GM12875 (cell line): ENCODE data around the gene ECSIT.

Experiments
- H3K4me3 ChIP-seq: one replicate; pipeline ENCODE4 v1.5.1; 2011; ENCODE audit warnings: low read depth, low read length, control low read depth
- TF ChIP-seq, protein P1 (sequence below): IDR thresholded peaks from 2 replicates; pipeline ENCODE4 v1.5.1; 2011; ENCODE audit warnings: low read depth, mild to moderate bottlenecking, control low read depth, inconsistent platforms, low read length, moderate library complexity, borderline replicate concordance; ENCODE audit not compliant: insufficient read depth

ECSIT gene

DNA sequence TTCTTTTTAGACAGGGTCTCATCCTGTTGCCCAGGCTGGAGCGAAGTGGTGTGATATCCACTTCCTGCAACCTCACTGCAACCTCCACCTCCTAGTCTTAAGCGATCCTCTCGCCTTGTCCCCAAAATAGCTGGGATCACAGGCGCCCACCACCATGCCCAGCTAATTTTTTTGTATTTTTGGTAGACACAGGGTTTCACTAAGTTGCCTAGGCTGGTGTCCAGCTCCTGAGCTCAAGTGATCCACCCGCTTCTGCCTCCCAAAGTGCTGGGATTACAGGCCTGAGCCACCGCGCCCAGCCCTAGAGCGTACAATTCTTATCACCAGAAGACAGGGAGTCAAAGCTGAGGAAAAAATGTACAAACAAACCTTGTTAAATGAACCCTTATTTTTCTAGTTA is 34.6 kb upstream of the ECSIT start:
- H3K4me3 ChIP-seq, result no peak overlapping the region
- TF ChIP-seq, protein P1, sequence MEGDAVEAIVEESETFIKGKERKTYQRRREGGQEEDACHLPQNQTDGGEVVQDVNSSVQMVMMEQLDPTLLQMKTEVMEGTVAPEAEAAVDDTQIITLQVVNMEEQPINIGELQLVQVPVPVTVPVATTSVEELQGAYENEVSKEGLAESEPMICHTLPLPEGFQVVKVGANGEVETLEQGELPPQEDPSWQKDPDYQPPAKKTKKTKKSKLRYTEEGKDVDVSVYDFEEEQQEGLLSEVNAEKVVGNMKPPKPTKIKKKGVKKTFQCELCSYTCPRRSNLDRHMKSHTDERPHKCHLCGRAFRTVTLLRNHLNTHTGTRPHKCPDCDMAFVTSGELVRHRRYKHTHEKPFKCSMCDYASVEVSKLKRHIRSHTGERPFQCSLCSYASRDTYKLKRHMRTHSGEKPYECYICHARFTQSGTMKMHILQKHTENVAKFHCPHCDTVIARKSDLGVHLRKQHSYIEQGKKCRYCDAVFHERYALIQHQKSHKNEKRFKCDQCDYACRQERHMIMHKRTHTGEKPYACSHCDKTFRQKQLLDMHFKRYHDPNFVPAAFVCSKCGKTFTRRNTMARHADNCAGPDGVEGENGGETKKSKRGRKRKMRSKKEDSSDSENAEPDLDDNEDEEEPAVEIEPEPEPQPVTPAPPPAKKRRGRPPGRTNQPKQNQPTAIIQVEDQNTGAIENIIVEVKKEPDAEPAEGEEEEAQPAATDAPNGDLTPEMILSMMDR, result no peak

DNA sequence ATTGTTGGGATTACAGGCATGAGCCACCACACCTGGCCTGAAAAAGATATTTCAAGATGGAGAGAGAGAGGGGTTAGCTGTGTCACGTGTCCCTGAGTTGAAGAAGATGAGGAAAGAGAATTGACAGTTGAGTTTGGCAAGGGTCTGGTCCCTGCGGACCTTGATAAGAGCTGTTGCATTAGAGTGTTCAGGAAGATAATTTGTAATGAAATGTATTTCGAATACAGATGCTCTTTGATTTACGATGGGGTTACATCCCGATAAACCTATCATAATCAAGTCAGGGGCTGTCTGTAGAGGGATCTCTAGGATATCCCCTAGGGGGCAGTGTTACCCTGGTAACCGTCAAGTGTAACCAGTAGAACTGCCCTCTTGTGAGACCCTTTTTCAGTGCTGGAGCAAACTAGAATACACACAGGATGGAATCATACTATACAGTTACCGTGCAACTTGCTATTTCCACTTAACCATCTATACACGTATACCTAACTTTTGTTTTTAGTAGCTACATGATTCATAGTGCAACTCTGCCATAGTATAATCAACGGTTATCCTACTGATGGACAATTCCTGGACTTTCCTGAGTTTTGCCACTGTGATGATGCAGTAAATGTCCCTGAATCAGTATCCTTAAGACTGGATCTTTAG is 31.6 kb upstream of the ECSIT start:
- peak overlapping the region; percentile 41 for H3K4me3 ChIP-seq
- TF ChIP-seq, protein P1, result peak; percentile 63; the same call in 1 of the 2 replicates

DNA sequence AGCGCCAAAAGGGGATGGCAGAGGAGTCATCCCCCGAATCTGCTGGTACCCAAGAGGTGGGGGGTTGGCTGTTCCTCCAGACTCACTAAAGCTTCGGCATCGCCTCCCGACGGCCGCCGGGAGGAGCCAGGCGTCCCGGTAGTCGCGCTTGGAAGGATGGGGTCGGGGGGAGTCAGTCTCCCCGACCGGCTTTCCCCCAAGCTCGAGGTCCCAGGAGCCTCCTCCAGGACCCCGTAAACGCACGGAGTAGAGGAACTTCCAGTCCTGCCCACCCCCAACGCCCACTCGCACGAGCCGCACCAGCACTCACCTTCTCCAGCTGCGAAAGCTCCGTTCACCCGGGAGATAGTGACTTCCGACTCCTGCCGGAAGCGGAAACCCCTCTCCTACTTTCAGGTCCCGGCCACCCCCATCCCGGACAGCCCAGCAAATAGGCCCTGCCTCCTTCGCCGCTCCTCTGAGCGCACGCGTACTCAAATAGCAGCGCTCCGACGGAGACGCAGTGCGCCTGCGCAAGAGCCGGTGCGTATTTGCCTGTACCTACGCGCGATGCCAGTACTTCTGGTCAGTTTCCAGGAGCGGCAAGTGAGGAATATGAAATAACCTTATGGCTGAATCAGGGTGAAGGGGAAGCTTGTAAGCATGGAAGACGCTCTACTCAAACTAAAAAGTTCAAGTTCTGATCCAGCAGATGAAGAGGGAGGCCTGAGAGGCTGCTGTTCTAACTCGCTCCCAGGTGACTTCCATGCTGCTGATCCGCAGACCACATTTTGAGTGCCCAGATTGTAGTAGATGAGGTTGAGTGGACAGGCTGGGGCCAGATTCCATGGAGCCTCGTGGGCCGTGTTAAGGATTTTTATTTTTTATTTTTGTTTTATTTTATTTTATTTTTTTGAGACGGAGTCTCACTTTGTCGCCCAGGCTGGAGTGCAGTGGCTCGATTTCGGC is 30.2 kb upstream of the ECSIT start, which contains the start of gene ELOF1:
ELOF1 (minus strand) TSS at position 350 of the 948 bp plus-strand sequence. CDS start 4,883 bp downstream, outside the sequence.
- TF ChIP-seq, protein P1, result no peak
- peak within 1 kb of the TSS; percentile 74 for H3K4me3 ChIP-seq

DNA sequence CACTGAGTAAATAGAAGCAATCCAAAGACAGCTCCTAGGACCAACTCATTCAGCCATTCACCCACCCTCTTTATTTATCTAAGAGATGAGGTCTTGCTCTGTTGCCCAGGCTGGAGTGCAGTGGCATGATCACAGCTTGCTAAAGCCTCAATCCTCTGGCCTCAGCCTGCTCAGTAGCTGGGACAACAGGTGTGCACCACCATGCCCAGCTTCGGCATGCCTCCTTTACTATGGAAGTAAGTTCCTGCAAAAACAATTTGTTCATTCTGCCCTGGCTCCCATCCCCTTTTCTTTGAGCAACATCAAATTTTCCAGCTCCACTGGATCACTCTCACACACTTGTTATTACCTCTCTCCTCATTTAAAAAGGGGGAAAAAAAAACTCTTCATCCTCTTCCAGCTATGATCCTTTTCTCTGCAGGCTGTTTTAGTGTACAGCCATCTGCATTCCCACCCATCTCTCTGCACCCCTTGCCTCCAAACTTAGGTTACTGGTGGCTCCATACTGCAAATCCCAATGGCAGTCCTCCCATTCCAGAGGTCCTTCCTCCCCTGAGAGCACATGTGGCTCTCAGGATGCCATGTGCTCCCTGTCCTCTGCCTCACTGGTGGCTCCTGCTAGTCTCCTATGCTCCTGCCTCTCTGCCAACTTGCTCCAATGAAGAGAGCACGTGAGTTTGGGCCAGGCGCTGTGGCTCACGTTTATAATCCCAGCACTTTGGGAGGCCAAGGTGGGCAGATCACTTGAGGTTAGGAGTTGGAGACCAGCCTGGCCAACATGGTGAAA is 27.9 kb upstream of the ECSIT start:
- TF ChIP-seq, protein P1, result no peak

DNA sequence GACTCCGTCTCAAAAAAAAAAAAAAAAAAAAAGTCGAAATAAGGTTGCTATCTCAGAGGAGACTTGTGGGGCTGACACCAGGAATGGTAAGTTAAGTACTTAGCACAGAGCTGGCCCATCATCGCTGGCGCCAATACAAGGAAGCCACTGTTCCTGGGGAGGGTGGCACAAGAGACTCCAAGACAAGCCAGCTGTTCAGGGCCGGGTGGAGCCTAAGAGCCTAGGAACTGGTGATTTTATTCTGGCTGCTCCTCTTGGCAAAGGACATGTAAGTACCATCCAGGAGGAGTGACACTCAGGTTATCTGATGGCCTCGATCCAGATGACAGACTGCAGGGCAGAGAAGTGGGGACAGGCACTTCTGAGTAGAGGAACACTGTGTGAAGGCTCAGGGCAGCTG is 26.3 kb upstream of the ECSIT start:
- no peak overlapping the region for H3K4me3 ChIP-seq

More for the DNA sequence above, 27.9 kb upstream of the ECSIT start:
- H3K4me3 ChIP-seq, result no peak overlapping the region

DNA sequence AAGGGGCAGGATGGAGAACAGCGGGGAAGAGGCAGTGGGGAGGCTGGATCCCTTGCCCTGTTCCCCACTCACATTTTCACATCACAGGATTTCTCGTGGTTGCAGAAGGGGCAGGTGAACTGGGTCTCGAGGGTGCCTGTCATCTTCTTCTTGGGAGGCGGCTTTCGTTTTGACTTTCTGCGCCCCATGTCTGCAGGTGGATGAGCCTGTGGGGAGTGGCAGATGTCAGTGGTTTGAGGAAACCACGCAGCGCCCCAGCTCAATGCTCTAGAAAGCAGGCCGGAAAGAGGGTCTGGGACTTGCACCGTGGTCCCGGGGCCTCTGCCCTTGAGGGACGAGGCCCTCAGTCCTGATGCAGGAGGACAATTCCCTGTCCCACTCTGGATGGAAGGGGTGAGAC is 25.2 kb upstream of the ECSIT start:
- TF ChIP-seq, protein P1, result no peak

More for the DNA sequence above, 26.3 kb upstream of the ECSIT start:
- TF ChIP-seq, protein P1, result no peak

More for the DNA sequence above, 25.2 kb upstream of the ECSIT start:
- no peak overlapping the region for H3K4me3 ChIP-seq
